Liver (tissue), 9 donors: ENCODE measurements around the gene C4B. TPM values are rescaled to one million over a fixed set of nuclear protein-coding genes. Genes with fewer than 3 reads are reported as not detected.

Source experiments
- DNase-seq: peaks from one replicate; pipeline ENCODE4 v3.0.0-alpha.2; 2017; ENCODE audit warnings: low spot score
- H3K27ac ChIP-seq, 2 donors: one replicate each; pipeline ENCODE4 v1.7.0; 2013; ENCODE audit warnings: inconsistent platforms in 2 of 2, low read length in 2 of 2, control low read depth in 1 of 2, low read depth in 1 of 2, mild to moderate bottlenecking in 1 of 2
- H3K27me3 ChIP-seq, 4 donors: one replicate each; pipeline versions ENCODE4 v1.6.1 to v1.7.0; 2013; ENCODE audit warnings: low read length in 3 of 4, inconsistent platforms in 1 of 4, mild to moderate bottlenecking in 1 of 4, moderate library complexity in 1 of 4; ENCODE audit not compliant: control insufficient read depth in 4 of 4, insufficient read depth in 4 of 4
- H3K36me3 ChIP-seq, 4 donors: one replicate each; pipeline versions ENCODE4 v1.6.1 to v1.7.0; 2013; ENCODE audit warnings: low read length in 3 of 4, mild to moderate bottlenecking in 3 of 4, low read depth in 1 of 4, moderate library complexity in 1 of 4; ENCODE audit not compliant: control insufficient read depth in 4 of 4, insufficient read depth in 3 of 4
- H3K4me1 ChIP-seq, 4 donors: one replicate each; pipeline versions ENCODE4 v1.6.1 to v1.7.0; 2013; ENCODE audit warnings: low read length in 3 of 4, mild to moderate bottlenecking in 3 of 4, moderate library complexity in 1 of 4; ENCODE audit not compliant: control insufficient read depth in 4 of 4, insufficient read depth in 4 of 4
- H3K4me3 ChIP-seq, 3 donors: one replicate each; pipeline versions ENCODE4 v1.6.1 to v1.7.0; 2013; ENCODE audit warnings: low read length in 3 of 3, control low read depth in 1 of 3, low read depth in 1 of 3, mild to moderate bottlenecking in 1 of 3
- H3K9ac ChIP-seq, 2 donors: one replicate each; pipeline ENCODE4 v1.7.0; 2013; ENCODE audit warnings: low read length in 2 of 2, mild to moderate bottlenecking in 2 of 2, moderate library complexity in 2 of 2, control low read depth in 1 of 2, low read depth in 1 of 2
- H3K9me3 ChIP-seq, 4 donors: one replicate each; pipeline versions ENCODE4 v1.6.1 to v1.7.0; 2013; ENCODE audit warnings: low read length in 3 of 4; ENCODE audit not compliant: control insufficient read depth in 4 of 4
- CTCF ChIP-seq: fragments of 150-350 bp; IDR thresholded peaks from 2 replicates; pipeline ENCODE4 v1.5.1; 2017; ENCODE audit warnings: improper control_type of control experiment, low read depth, low read length; ENCODE audit not compliant: missing input control
- EGR1 ChIP-seq, 2 donors: IDR thresholded peaks; 2 replicates each; pipeline ENCODE4 v1.6.1; 2016 to 2018; ENCODE audit warnings: antibody characterized with exemption in 2 of 2, low read depth in 2 of 2
- FOXA1 ChIP-seq: IDR thresholded peaks from 2 replicates; pipeline ENCODE4 v1.6.1; 2016; ENCODE audit warnings: antibody characterized with exemption
- FOXA2 ChIP-seq: IDR thresholded peaks from 2 replicates; pipeline ENCODE4 v1.6.1; 2016; ENCODE audit warnings: antibody characterized with exemption
- GABPA ChIP-seq, 2 donors: IDR thresholded peaks in 1 of 2; conservative IDR thresholded peaks in 1 of 2; 2 replicates each; pipeline ENCODE4 v1.6.1; 2016; ENCODE audit warnings: antibody characterized with exemption in 2 of 2, mild to moderate bottlenecking in 1 of 2, moderate library complexity in 1 of 2
- HNF4A ChIP-seq, 2 donors: conservative IDR thresholded peaks; 2 replicates each; pipeline ENCODE4 v1.6.1; 2016; ENCODE audit warnings: antibody characterized with exemption in 2 of 2, mild to moderate bottlenecking in 2 of 2
- HNF4G ChIP-seq: IDR thresholded peaks from 2 replicates; pipeline ENCODE4 v1.6.1; 2016; ENCODE audit warnings: antibody characterized with exemption
- JUND ChIP-seq, 2 donors: IDR thresholded peaks; 2 replicates each; pipeline ENCODE4 v1.6.1; 2016; ENCODE audit warnings: antibody characterized with exemption in 2 of 2
- MAX ChIP-seq: IDR thresholded peaks from 2 replicates; pipeline ENCODE4 v1.6.1; 2016; ENCODE audit warnings: antibody characterized with exemption
- NR2F2 ChIP-seq: IDR thresholded peaks from 2 replicates; pipeline ENCODE4 v1.6.1; 2016; ENCODE audit warnings: antibody characterized with exemption
- RAD21 ChIP-seq, 2 donors: IDR thresholded peaks; 2 replicates each; pipeline ENCODE4 v1.6.1; 2016; ENCODE audit warnings: antibody characterized with exemption in 2 of 2, mild to moderate bottlenecking in 2 of 2
- RXRA ChIP-seq, 2 donors: IDR thresholded peaks; 2 replicates each; pipeline ENCODE4 v1.6.1; 2017 to 2018; ENCODE audit warnings: antibody characterized with exemption in 2 of 2, mild to moderate bottlenecking in 1 of 2
- SP1 ChIP-seq: IDR thresholded peaks from 2 replicates; pipeline ENCODE4 v1.6.1; 2018; ENCODE audit warnings: antibody characterized with exemption, mild to moderate bottlenecking
- TAF1 ChIP-seq: conservative IDR thresholded peaks from 2 replicates; pipeline ENCODE4 v1.6.1; 2016; ENCODE audit warnings: antibody characterized with exemption, mild to moderate bottlenecking
- YY1 ChIP-seq: IDR thresholded peaks from 2 replicates; pipeline ENCODE4 v1.6.1; 2016; ENCODE audit warnings: antibody characterized with exemption, mild to moderate bottlenecking
- ZBTB33 ChIP-seq: IDR thresholded peaks from 2 replicates; pipeline ENCODE4 v1.6.1; 2016; ENCODE audit warnings: antibody characterized with exemption
- WGBS: extraction: QIAGEN DNeasy Blood & Tissue Kit; methylation state at CpG from one replicate; pipeline ENCODE4 v1.1.7; 2013; 5-methylcytosine and 5-hydroxymethylcytosine counted together
- polyA plus RNA-seq, 2 donors: library from polyadenylated mRNA; stranded (reverse) in 1 of 2; unstranded in 1 of 2; fragments of 200-250 nt in 1 of 2; fragments of >200 nt in 1 of 2; fragmentation: Nextera tagmentation in 1 of 2; extraction: Ambion mirVana in 1 of 2; gene quantifications; one replicate each; pipeline versions ENCODE4 v1.2.1 to v1.2.3, GENCODE V29; 2013 to 2015
- total RNA-seq, 2 donors: library from RNA; depleted of rRNA; stranded (reverse); fragments of >200 nt; gene quantifications; one replicate each; pipeline ENCODE4 v1.2.3, GENCODE V29; 2014
- TF ChIP-seq, protein P1 (sequence below): IDR thresholded peaks from 2 replicates; pipeline ENCODE4 v1.6.1; 2016; ENCODE audit warnings: antibody characterized with exemption, mild to moderate bottlenecking
- TF ChIP-seq, protein P2 (sequence below): IDR thresholded peaks from 2 replicates; pipeline ENCODE4 v1.6.1; 2016; ENCODE audit warnings: antibody characterized with exemption
- donor health status: healthy.
- donor health status: healthy.
- donor health status: healthy.
- donor health status: healthy.
- donor health status: healthy.

Gene C4B
- total and polyA plus RNA-seq, 4 donors: 666 to 3,560 (median 1,406) TPM

GRCh38 chr6:32079566-32080290, 65.1 kb downstream of the C4B start:
- Histone ChIP-seq H3K4me1 (no peaks in the 10 kb centered on the region), H3K4me3 (no peak overlapping the region), H3K9me3 (no peaks in the 10 kb centered on the region), H3K36me3 (no peaks in the 10 kb centered on the region), H3K9ac (no peak overlapping the region), H3K27me3 (no peaks in the 10 kb centered on the region), H3K27ac (no peak overlapping the region)
- DNase-seq: no peak
- TF ChIP-seq ZBTB33: no peak
- no peak for TF ChIP-seq HNF4A (conservative IDR thresholded peaks at IDR 0.05)
- TF ChIP-seq GABPA (IDR thresholded peaks at IDR 0.05 in 1 of 2, conservative IDR thresholded peaks at IDR 0.05 in 1 of 2): no peak
- TF ChIP-seq MAX: no peak
- TF ChIP-seq RXRA (IDR thresholded peaks at IDR 0.05): no peak
- TF ChIP-seq NR2F2: no peak
- TF ChIP-seq RAD21 (IDR thresholded peaks at IDR 0.05): no peak
- TF ChIP-seq FOXA1: no peak
- TF ChIP-seq FOXA2: no peak
- TF ChIP-seq TAF1: no peak
- TF ChIP-seq CTCF: no peak
- no peak for TF ChIP-seq YY1
- no peak for TF ChIP-seq SP1
- no peak for TF ChIP-seq JUND (IDR thresholded peaks at IDR 0.05)
- TF ChIP-seq HNF4G: no peak
- TF ChIP-seq EGR1 (IDR thresholded peaks at IDR 0.05; ENCODE audit: low read depth in 2 of 2): no peak
- 90% methylated on average over 7 of the region's 7 CpGs for WGBS

GRCh38 chr6:32081168-32081990, 66.8 kb downstream of the C4B start:
- H3K27ac ChIP-seq: no peak overlapping the region
- no peak overlapping the region for H3K4me3 ChIP-seq
- no peak for DNase-seq
- H3K9me3 ChIP-seq: no peaks in the 10 kb centered on the region
- H3K9ac ChIP-seq: no peak overlapping the region
- no peaks in the 10 kb centered on the region for H3K4me1 ChIP-seq
- WGBS: 87% methylated on average over 22 of the region's 22 CpGs
- no peaks in the 10 kb centered on the region for H3K36me3 ChIP-seq
- H3K27me3 ChIP-seq: peaks cover 0 to 2% (median 0%) of the 10 kb centered on the region in 4 donors
- TF ChIP-seq, protein P1, sequence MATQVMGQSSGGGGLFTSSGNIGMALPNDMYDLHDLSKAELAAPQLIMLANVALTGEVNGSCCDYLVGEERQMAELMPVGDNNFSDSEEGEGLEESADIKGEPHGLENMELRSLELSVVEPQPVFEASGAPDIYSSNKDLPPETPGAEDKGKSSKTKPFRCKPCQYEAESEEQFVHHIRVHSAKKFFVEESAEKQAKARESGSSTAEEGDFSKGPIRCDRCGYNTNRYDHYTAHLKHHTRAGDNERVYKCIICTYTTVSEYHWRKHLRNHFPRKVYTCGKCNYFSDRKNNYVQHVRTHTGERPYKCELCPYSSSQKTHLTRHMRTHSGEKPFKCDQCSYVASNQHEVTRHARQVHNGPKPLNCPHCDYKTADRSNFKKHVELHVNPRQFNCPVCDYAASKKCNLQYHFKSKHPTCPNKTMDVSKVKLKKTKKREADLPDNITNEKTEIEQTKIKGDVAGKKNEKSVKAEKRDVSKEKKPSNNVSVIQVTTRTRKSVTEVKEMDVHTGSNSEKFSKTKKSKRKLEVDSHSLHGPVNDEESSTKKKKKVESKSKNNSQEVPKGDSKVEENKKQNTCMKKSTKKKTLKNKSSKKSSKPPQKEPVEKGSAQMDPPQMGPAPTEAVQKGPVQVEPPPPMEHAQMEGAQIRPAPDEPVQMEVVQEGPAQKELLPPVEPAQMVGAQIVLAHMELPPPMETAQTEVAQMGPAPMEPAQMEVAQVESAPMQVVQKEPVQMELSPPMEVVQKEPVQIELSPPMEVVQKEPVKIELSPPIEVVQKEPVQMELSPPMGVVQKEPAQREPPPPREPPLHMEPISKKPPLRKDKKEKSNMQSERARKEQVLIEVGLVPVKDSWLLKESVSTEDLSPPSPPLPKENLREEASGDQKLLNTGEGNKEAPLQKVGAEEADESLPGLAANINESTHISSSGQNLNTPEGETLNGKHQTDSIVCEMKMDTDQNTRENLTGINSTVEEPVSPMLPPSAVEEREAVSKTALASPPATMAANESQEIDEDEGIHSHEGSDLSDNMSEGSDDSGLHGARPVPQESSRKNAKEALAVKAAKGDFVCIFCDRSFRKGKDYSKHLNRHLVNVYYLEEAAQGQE: no peak
- no peak for TF ChIP-seq TAF1
- no peak for TF ChIP-seq HNF4A (conservative IDR thresholded peaks at IDR 0.05)
- no peak for TF ChIP-seq ZBTB33
- no peak for TF ChIP-seq GABPA (IDR thresholded peaks at IDR 0.05 in 1 of 2, conservative IDR thresholded peaks at IDR 0.05 in 1 of 2)
- TF ChIP-seq FOXA2: no peak
- TF ChIP-seq RXRA (IDR thresholded peaks at IDR 0.05): no peak
- no peak for TF ChIP-seq FOXA1
- no peak for TF ChIP-seq NR2F2
- TF ChIP-seq MAX: no peak
- TF ChIP-seq, protein P2, sequence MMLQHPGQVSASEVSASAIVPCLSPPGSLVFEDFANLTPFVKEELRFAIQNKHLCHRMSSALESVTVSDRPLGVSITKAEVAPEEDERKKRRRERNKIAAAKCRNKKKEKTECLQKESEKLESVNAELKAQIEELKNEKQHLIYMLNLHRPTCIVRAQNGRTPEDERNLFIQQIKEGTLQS: no peak
- no peak for TF ChIP-seq YY1
